Mesothelial cell of epicardium (in vitro differentiated cells): ENCODE data around the gene CALD1. TPM values are rescaled to one million over a fixed set of nuclear protein-coding genes. Genes with fewer than 3 reads are reported as not detected.

Experiments
- DNase-seq, 2 experiments: peaks; one replicate each; pipeline ENCODE4 v3.0.0; 2021; ENCODE audit warnings: low spot score in 2 of 2; ENCODE audit not compliant: unreplicated experiment in 2 of 2
- H3K27ac Mint-ChIP-seq: 2 replicates; pipeline ENCODE4 v1.8.0; 2021; ENCODE audit warnings: mixed read lengths
- H3K27me3 Mint-ChIP-seq: 2 replicates; pipeline ENCODE4 v1.8.0; 2021; ENCODE audit warnings: low read depth, mixed read lengths
- H3K36me3 Mint-ChIP-seq: 2 replicates; pipeline ENCODE4 v1.8.0; 2021; ENCODE audit warnings: mixed read lengths
- H3K4me1 Mint-ChIP-seq: 2 replicates; pipeline ENCODE4 v1.8.0; 2021; ENCODE audit warnings: mixed read lengths
- H3K4me3 Mint-ChIP-seq: 2 replicates; pipeline ENCODE4 v1.8.0; 2021; ENCODE audit warnings: mild to moderate bottlenecking, moderate library complexity, mixed read lengths
- H3K9me3 Mint-ChIP-seq: 2 replicates; pipeline ENCODE4 v1.8.0; 2021; ENCODE audit warnings: mixed read lengths
- total RNA-seq: library from RNA; stranded (reverse); gene quantifications from 3 replicates; pipeline ENCODE4 v1.2.1, GENCODE V29; 2021
- TF ChIP-seq, protein P1 (sequence below): fragments of 200-600 bp; sonication (generic); IDR thresholded peaks from one replicate; pipeline ENCODE4 v1.5.0; 2021; ENCODE audit warnings: antibody characterized with exemption; ENCODE audit not compliant: unreplicated experiment

The CALD1 gene
- total RNA-seq, 1 donor from 2014 or later = 191 TPM

- H3K27ac Mint-ChIP-seq = no peak overlapping the region
- no peak overlapping the region for H3K4me3 Mint-ChIP-seq
- DNase-seq = no peak
- H3K27me3 Mint-ChIP-seq = no peaks in the 10 kb centered on the region
- peaks cover 42% of the 10 kb centered on the region for H3K4me1 Mint-ChIP-seq
- H3K36me3 Mint-ChIP-seq = peaks cover 12% of the 10 kb centered on the region
- H3K9me3 Mint-ChIP-seq = no peaks in the 10 kb centered on the region
- TF ChIP-seq, protein P1, sequence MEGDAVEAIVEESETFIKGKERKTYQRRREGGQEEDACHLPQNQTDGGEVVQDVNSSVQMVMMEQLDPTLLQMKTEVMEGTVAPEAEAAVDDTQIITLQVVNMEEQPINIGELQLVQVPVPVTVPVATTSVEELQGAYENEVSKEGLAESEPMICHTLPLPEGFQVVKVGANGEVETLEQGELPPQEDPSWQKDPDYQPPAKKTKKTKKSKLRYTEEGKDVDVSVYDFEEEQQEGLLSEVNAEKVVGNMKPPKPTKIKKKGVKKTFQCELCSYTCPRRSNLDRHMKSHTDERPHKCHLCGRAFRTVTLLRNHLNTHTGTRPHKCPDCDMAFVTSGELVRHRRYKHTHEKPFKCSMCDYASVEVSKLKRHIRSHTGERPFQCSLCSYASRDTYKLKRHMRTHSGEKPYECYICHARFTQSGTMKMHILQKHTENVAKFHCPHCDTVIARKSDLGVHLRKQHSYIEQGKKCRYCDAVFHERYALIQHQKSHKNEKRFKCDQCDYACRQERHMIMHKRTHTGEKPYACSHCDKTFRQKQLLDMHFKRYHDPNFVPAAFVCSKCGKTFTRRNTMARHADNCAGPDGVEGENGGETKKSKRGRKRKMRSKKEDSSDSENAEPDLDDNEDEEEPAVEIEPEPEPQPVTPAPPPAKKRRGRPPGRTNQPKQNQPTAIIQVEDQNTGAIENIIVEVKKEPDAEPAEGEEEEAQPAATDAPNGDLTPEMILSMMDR = no peak
Measured at GRCh38 chr7:134907000-134907399, 127.6 kb downstream of the CALD1 start.

- no peak for DNase-seq
- H3K27ac Mint-ChIP-seq = peak overlapping the region; percentile 45
- H3K36me3 Mint-ChIP-seq = peaks cover 9% of the 10 kb centered on the region
- TF ChIP-seq, protein P1 = no peak
- H3K4me3 Mint-ChIP-seq = no peak overlapping the region
- H3K9me3 Mint-ChIP-seq = no peaks in the 10 kb centered on the region
- H3K27me3 Mint-ChIP-seq = no peaks in the 10 kb centered on the region
- peaks cover 42% of the 10 kb centered on the region for H3K4me1 Mint-ChIP-seq
Measured at GRCh38 chr7:134907639-134908038, 128.2 kb downstream of the CALD1 start.

- H3K27ac Mint-ChIP-seq = peak overlapping the region; percentile 66
- no peak for DNase-seq
- TF ChIP-seq, protein P1 = no peak
- H3K4me1 Mint-ChIP-seq = peaks cover 42% of the 10 kb centered on the region
- no peaks in the 10 kb centered on the region for H3K27me3 Mint-ChIP-seq
- H3K4me3 Mint-ChIP-seq = no peak overlapping the region
- peaks cover 6% of the 10 kb centered on the region for H3K36me3 Mint-ChIP-seq
- H3K9me3 Mint-ChIP-seq = no peaks in the 10 kb centered on the region
Measured at GRCh38 chr7:134908289-134908688, 128.9 kb downstream of the CALD1 start.

DNA sequence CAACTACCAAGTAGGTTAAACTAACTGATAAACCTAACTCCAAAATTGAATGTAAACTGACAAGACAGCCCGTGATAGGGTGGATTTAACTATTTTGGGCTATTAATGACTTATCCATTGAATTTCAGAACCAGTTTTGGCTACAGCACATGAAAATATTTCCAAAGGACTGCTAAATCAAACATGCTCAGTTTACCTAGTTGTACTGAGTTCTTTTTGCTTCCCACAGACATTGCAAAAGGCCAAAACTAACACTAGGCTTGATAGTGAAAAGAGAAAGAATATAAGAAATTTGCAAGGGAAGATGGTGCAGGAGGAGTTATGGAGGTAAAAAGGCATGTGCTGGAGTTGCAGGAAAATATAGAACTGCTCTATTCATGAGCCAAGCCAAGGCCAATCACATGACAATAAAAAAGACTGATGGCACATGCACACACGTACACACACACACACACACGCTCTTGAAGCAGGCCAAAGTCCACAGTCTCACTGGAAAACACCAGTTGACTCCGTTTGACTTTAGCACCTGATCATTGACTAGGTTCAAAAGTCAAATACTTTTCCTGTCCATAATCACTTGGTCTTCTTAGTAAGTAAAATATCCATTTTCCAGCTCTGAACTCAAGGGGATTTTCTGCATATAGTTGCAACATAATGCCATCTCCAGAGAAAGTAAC lies 130.9 kb downstream of the CALD1 start:
- Mint-ChIP-seq H3K27ac (no peak overlapping the region), H3K27me3 (no peaks in the 10 kb centered on the region), H3K36me3 (peaks cover 10% of the 10 kb centered on the region), H3K4me1 (peaks cover 42% of the 10 kb centered on the region), H3K9me3 (no peaks in the 10 kb centered on the region), H3K4me3 (no peak overlapping the region)
- no peak for DNase-seq
- TF ChIP-seq, protein P1 = no peak

DNA sequence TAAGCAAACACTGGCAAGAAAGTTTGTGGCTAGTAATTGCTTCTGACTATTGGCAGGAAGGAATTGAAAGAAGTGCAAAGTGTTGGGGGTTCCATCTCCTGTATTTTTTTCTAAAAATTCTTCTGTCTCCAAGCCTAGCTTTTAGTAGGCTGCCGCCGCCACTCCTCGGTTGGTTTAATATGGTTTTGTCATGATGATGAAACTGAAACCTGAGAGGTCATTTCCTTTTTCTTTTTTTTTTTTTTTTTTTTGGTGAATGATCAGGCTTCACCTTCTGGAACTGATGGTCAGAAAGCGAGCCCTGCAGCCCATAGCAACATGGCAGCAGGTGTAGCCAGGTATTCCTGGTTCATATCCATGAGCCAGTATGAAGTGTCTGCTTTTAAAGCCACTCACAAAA lies 131.5 kb downstream of the CALD1 start:
- Mint-ChIP-seq H3K4me1 (peaks cover 45% of the 10 kb centered on the region), H3K36me3 (peaks cover 10% of the 10 kb centered on the region), H3K4me3 (no peak overlapping the region), H3K27ac (peak overlapping the region; percentile 15), H3K27me3 (no peaks in the 10 kb centered on the region), H3K9me3 (no peaks in the 10 kb centered on the region)
- TF ChIP-seq, protein P1 = no peak
- no peak for DNase-seq
